ENCODE data around the gene GABARAPL1. TPM values are rescaled to one million over a fixed set of nuclear protein-coding genes. Genes with fewer than 3 reads are reported as not detected.

The GABARAPL1 gene
- total RNA-seq = 114 TPM
- long read RNA-seq, transcript GABARAPL1-201 (4 exons, 1,957 nt) = major isoform, 107 of 128 reads
- long read RNA-seq, partial matches to known transcripts = 12 of 128 reads
- long read RNA-seq, other reads (novel, unspliced or antisense) = 2 of 128 reads

GRCh38 chr12:10212739-10213131 lies at the start of gene GABARAPL1:
Gene GABARAPL1 (plus strand): TSS chr12:10212877. CDS start chr12:10213130, 253 bp downstream.
- intact Hi-C loops (cut with DNase I) = no loop called here
- peak; percentile 81 for ATAC-seq
- H3K27ac ChIP-seq = peak within 1 kb of the TSS; percentile 98

GRCh38 chr12:10163084-10163483 lies 49.6 kb upstream of the GABARAPL1 start:
- DNase-seq (no peak), ATAC-seq (no peak)
- H3K9me3 ChIP-seq = no peaks in the 10 kb centered on the region
- H3K27ac ChIP-seq = no peak overlapping the region
- intact Hi-C loops (cut with DNase I) = no loop called here
- TF ChIP-seq CTCF (IDR thresholded peaks at IDR 0.05) = no peak
- no peak overlapping the region for H3K4me3 ChIP-seq
- no peaks in the 10 kb centered on the region for H3K27me3 ChIP-seq
- no peaks in the 10 kb centered on the region for H3K36me3 ChIP-seq
- H3K4me1 ChIP-seq = no peaks in the 10 kb centered on the region

More at GRCh38 chr12:10212739-10213131, at the start of gene GABARAPL1:
- H3K36me3 ChIP-seq = peaks cover 7% of the 10 kb centered on the region
- no peaks in the 10 kb centered on the region for H3K27me3 ChIP-seq
- no peak for TF ChIP-seq CTCF (IDR thresholded peaks at IDR 0.05)
- no peaks in the 10 kb centered on the region for H3K9me3 ChIP-seq
- H3K4me1 ChIP-seq = peaks cover 22% of the 10 kb centered on the region
- peak; percentile 92 for DNase-seq
- peak within 1 kb of the TSS; percentile 70 for H3K4me3 ChIP-seq

- Histone ChIP-seq H3K27ac (no peak overlapping the region), H3K4me1 (no peaks in the 10 kb centered on the region), H3K9me3 (no peaks in the 10 kb centered on the region), H3K36me3 (no peaks in the 10 kb centered on the region), H3K4me3 (no peak overlapping the region), H3K27me3 (no peaks in the 10 kb centered on the region)
- ATAC-seq = no peak
- DNase-seq = no peak
- intact Hi-C loops (cut with DNase I) = no loop called here
- no peak for TF ChIP-seq CTCF (IDR thresholded peaks at IDR 0.05)
Observed at GRCh38 chr12:10165421-10165820, 47.3 kb upstream of the GABARAPL1 start.

GRCh38 chr12:10167599-10167998 lies 45.1 kb upstream of the GABARAPL1 start:
- Histone ChIP-seq H3K4me1 (no peaks in the 10 kb centered on the region), H3K4me3 (no peak overlapping the region), H3K27me3 (no peaks in the 10 kb centered on the region), H3K36me3 (no peaks in the 10 kb centered on the region), H3K9me3 (no peaks in the 10 kb centered on the region), H3K27ac (peak overlapping the region; percentile 69)
- intact Hi-C loops (cut with DNase I) = no loop called here
- DNase-seq (no peak), ATAC-seq (peak; percentile 82)
- TF ChIP-seq CTCF (IDR thresholded peaks at IDR 0.05) = no peak

- Histone ChIP-seq H3K4me3 (peak overlapping the region; percentile 33), H3K27ac (no peak overlapping the region)
- no peak for TF ChIP-seq CTCF (IDR thresholded peaks at IDR 0.05)
Observed at GRCh38 chr12:10169104-10169503, 43.6 kb upstream of the GABARAPL1 start.

GRCh38 chr12:10170216-10170615 lies 42.5 kb upstream of the GABARAPL1 start:
- no peak for DNase-seq
- Histone ChIP-seq H3K4me3 (peak overlapping the region; percentile 33), H3K9me3 (no peaks in the 10 kb centered on the region), H3K27me3 (no peaks in the 10 kb centered on the region), H3K4me1 (no peaks in the 10 kb centered on the region), H3K27ac (peak overlapping the region; percentile 1), H3K36me3 (no peaks in the 10 kb centered on the region)
- intact Hi-C loops (cut with DNase I) = no loop called here
- no peak for ATAC-seq
- no peak for TF ChIP-seq CTCF (IDR thresholded peaks at IDR 0.05)

More at GRCh38 chr12:10169104-10169503, 43.6 kb upstream of the GABARAPL1 start:
- intact Hi-C loops (cut with DNase I) = no loop called here
- H3K27me3 ChIP-seq = no peaks in the 10 kb centered on the region
- ATAC-seq = no peak
- no peaks in the 10 kb centered on the region for H3K9me3 ChIP-seq
- H3K36me3 ChIP-seq = no peaks in the 10 kb centered on the region
- no peaks in the 10 kb centered on the region for H3K4me1 ChIP-seq
- no peak for DNase-seq
